Measurements from ENCODE around the gene NSG1. TPM values are rescaled to one million over a fixed set of nuclear protein-coding genes. Genes with fewer than 3 reads are reported as not detected.
"Not testable (repeated sequence)": the region's sequence is repeated elsewhere in the genome, so short reads cannot be mapped to it uniquely, and the experiment has no call there.

NSG1 gene
- total RNA-seq, 3 donors from 2014 or later (not counting 1 experiment from before 2014, with no cell fraction given): 1.2 to 5.8 TPM; not detected in 1

DNA sequence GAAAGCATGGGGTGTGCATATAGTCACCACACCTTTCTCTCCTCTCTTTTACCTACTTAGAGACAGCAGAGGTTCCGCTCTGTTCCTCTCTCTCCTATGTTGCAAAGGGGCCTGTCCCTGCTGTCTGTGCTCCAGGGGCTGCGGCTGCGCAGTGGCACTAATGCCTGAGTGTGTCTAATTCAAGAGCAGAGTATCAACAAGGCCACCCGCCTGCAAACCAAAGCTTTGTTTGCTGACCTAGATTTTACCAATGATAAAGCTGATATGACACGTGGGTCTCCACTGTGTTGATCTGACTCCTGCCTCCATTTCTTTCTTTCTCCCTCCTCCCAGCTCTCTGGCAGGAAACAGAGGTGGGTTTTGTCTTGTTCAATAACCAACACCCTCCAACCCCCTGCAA lies 74.9 kb downstream of the NSG1 start:
- ATAC-seq (peak; percentile 52 to 85 (median 68)), DNase-seq (peak in 1 of 2 donors; percentile 76)
- H3K27me3 Mint-ChIP-seq (ENCODE audit: low read depth in 2 of 2): no peaks in the 10 kb centered on the region
- TF ChIP-seq, protein P1, sequence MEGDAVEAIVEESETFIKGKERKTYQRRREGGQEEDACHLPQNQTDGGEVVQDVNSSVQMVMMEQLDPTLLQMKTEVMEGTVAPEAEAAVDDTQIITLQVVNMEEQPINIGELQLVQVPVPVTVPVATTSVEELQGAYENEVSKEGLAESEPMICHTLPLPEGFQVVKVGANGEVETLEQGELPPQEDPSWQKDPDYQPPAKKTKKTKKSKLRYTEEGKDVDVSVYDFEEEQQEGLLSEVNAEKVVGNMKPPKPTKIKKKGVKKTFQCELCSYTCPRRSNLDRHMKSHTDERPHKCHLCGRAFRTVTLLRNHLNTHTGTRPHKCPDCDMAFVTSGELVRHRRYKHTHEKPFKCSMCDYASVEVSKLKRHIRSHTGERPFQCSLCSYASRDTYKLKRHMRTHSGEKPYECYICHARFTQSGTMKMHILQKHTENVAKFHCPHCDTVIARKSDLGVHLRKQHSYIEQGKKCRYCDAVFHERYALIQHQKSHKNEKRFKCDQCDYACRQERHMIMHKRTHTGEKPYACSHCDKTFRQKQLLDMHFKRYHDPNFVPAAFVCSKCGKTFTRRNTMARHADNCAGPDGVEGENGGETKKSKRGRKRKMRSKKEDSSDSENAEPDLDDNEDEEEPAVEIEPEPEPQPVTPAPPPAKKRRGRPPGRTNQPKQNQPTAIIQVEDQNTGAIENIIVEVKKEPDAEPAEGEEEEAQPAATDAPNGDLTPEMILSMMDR (IDR thresholded peaks at IDR 0.05): no peak
- H3K36me3 Mint-ChIP-seq: peaks cover 12% of the 10 kb centered on the region
- peaks cover 18% of the 10 kb centered on the region for H3K4me1 ChIP-seq (ENCODE audit: control insufficient read depth, insufficient read depth, low read length)
- H3K4me3 Mint-ChIP-seq: peak overlapping the region; percentile 59
- no peaks in the 10 kb centered on the region for H3K9me3 ChIP-seq (ENCODE audit: control insufficient read depth, insufficient read depth, low read length)
- 44% methylated on average over 5 of the region's 5 CpGs for WGBS (ENCODE audit: insufficient coverage)
- peak overlapping the region; percentile 86 to 92 for H3K27ac Mint-ChIP-seq
- peaks cover 26 to 34% of the 10 kb centered on the region in 2 donors for H3K4me1 Mint-ChIP-seq
- H3K27me3 ChIP-seq (ENCODE audit: control insufficient read depth, insufficient read depth, low read length): no peaks in the 10 kb centered on the region
- intact Hi-C loops (cut with micrococcal nuclease): no loop called here
- no peaks in the 10 kb centered on the region for H3K9me3 Mint-ChIP-seq
- H3K27ac ChIP-seq (ENCODE audit: low read length): peak overlapping the region; percentile 26
- H3K36me3 ChIP-seq (ENCODE audit: control insufficient read depth, insufficient read depth, low read length): peaks cover 12% of the 10 kb centered on the region
- no peak overlapping the region for H3K4me3 ChIP-seq (ENCODE audit: low read length)

DNA sequence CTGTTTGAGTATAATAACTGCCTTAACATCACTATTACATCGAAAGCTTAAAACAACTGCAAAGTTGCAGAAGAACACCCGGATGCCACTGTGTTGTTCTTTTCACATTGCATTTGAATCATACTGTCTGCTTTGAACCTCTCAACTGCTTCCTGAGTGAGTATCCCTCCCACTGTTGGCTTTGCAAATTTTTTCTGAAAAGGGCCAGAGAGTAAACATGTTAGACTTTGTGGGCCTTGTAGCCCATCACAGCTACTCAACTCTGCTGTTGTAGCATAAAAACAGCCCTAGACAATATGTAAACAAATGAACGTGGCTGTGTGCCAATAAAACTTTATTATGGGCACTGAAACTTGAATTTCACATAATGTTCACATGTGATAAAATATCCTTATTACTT lies 76.1 kb downstream of the NSG1 start:
- DNase-seq (peak in 1 of 2 donors; percentile 11), ATAC-seq (no peak)
- TF ChIP-seq, protein P1 (IDR thresholded peaks at IDR 0.05): no peak
- Mint-ChIP-seq H3K4me3 (no peak overlapping the region), H3K27me3 (ENCODE audit: low read depth in 2 of 2) (no peaks in the 10 kb centered on the region), H3K9me3 (no peaks in the 10 kb centered on the region), H3K27ac (peak overlapping the region; percentile 86 to 92), H3K36me3 (peaks cover 12% of the 10 kb centered on the region), H3K4me1 (peaks cover 26 to 40% of the 10 kb centered on the region in 2 donors)
- intact Hi-C loops (cut with micrococcal nuclease): no loop called here
- Histone ChIP-seq H3K27ac (ENCODE audit: low read length) (peak overlapping the region; percentile 26), H3K27me3 (ENCODE audit: control insufficient read depth, insufficient read depth, low read length) (no peaks in the 10 kb centered on the region), H3K4me3 (ENCODE audit: low read length) (no peak overlapping the region), H3K9me3 (ENCODE audit: control insufficient read depth, insufficient read depth, low read length) (no peaks in the 10 kb centered on the region), H3K36me3 (ENCODE audit: control insufficient read depth, insufficient read depth, low read length) (peaks cover 7% of the 10 kb centered on the region), H3K4me1 (ENCODE audit: control insufficient read depth, insufficient read depth, low read length) (peaks cover 18% of the 10 kb centered on the region)
- 55% methylated on average over 2 of the region's 3 CpGs for WGBS (ENCODE audit: insufficient coverage)

DNA sequence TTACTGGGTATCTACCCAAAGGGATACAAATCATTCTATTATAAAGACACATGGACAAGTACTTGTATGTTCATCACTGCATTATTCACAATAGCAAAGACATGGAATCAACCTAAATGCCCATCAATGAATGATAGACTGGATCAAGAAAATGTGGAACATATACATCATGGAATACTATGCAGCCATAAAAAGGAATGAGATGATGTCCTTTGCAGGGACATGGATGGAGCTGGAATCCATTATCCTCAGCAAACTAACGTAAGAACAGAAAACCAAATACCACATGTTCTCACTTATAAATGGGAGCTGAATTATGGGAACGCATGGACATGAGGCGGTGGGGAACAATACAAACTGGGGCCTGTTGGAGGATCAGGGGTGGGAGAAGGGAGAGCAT lies 78.3 kb downstream of the NSG1 start:
- 100% methylated on average over 2 of the region's 3 CpGs for WGBS (ENCODE audit: insufficient coverage)
- peak overlapping the region in 1 of 2 donors; percentile 3 for H3K27ac Mint-ChIP-seq
- H3K4me3 Mint-ChIP-seq; intact Hi-C loops (cut with micrococcal nuclease); H3K9me3 ChIP-seq (ENCODE audit: control insufficient read depth, insufficient read depth, low read length); H3K4me3 ChIP-seq (ENCODE audit: low read length); ATAC-seq; H3K27ac ChIP-seq (ENCODE audit: low read length); H3K27me3 Mint-ChIP-seq (ENCODE audit: low read depth in 2 of 2); H3K9me3 Mint-ChIP-seq; DNase-seq; H3K27me3 ChIP-seq (ENCODE audit: control insufficient read depth, insufficient read depth, low read length): not testable (repeated sequence)
- peaks cover 11% of the 10 kb centered on the region for H3K36me3 ChIP-seq (ENCODE audit: control insufficient read depth, insufficient read depth, low read length)
- peaks cover 26 to 38% of the 10 kb centered on the region in 2 donors for H3K4me1 Mint-ChIP-seq
- peaks cover 18% of the 10 kb centered on the region for H3K4me1 ChIP-seq (ENCODE audit: control insufficient read depth, insufficient read depth, low read length)
- H3K36me3 Mint-ChIP-seq: peaks cover 21% of the 10 kb centered on the region

Other genes starting within 250 kb of the NSG1 start
- gene OTOP1, start 160.2 kb upstream of the NSG1 start, total RNA-seq: not detected
- 10 to 100 TPM in 2 of 3 donors, 1 to 10 TPM in 1; 9.3 to 12.2 (median 11.4) TPM for gene TMEM128, start 138.9 kb upstream of the NSG1 start, total RNA-seq
- gene LYAR, start 96.9 kb upstream of the NSG1 start, total RNA-seq: 10 to 100 TPM; 42.9 to 81.1 (median 55.8) TPM
- 10 to 100 TPM; 19.3 to 36.5 (median 30.0) TPM for gene ZBTB49, start 96.9 kb upstream of the NSG1 start, total RNA-seq
- 10 to 100 TPM; 23.1 to 32.8 (median 29.0) TPM for gene STX18, start 154.9 kb downstream of the NSG1 start, total RNA-seq